HepG2 (cell line): Measurements from ENCODE around the gene ZNF282. TPM values are rescaled to one million over a fixed set of nuclear protein-coding genes. Genes with fewer than 3 reads are reported as not detected.

Source experiments
- ATAC-seq: fragments of 200-7000 bp; cut with Tn5 transposase; 3 replicates; pipeline ENCODE4 v1.9.1; 2020; ENCODE audit warnings: mild to moderate bottlenecking, moderate library complexity
- BruUV-seq: library from RNA; stranded (reverse); fragments of 400-500 nt; replicated peaks from 2 replicates; lab custom pipeline; 2021; lab: Mats Ljungman, UMichigan
- CTCF ChIA-PET: fragments of 300-600 bp; formaldehyde crosslinking; extraction: SDS; loops from one replicate; lab custom pipeline; 2021; ENCODE audit warnings: low total read pairs, inconsistent platforms, low intra/inter-chr PET ratio; lab: Yijun Ruan, JAX
- POLR2A ChIA-PET: fragments of 350-600 bp; sonication (Branson Sonifier 250); formaldehyde crosslinking; loops from one replicate; lab custom pipeline; 2020; ENCODE audit warnings: antibody characterized with exemption, inconsistent platforms; lab: Yijun Ruan, JAX
- DNase-seq: peaks from one replicate; pipeline ENCODE4 v3.0.0-alpha.2; 2015; ENCODE audit warnings: low spot score
- FAIRE-seq: peaks from 3 replicates; lab custom pipeline; 2011; peaks lifted over from hg19 to GRCh38; lab: Jason Lieb, UNC
- H2AFZ ChIP-seq: one replicate; pipeline ENCODE4 v1.6.1; 2011; ENCODE audit warnings: low read length, inconsistent platforms
- H3K27ac ChIP-seq: fragments of 300-600 bp; 3 replicates; pipeline ENCODE4 v1.8.0; 2011; ENCODE audit warnings: mixed run types, mild to moderate bottlenecking, mixed read lengths, low read length, inconsistent platforms; ENCODE audit not compliant: insufficient read depth; ENCODE audit errors: extremely low read length
- H3K27me3 ChIP-seq, 2 experiments: fragments of 200-600 bp in 1 of 2; 2 replicates in 1 of 2; 3 replicates in 1 of 2; pipeline versions ENCODE4 v1.6.0 to v1.8.0; 2011; ENCODE audit warnings: low read length in 2 of 2, mild to moderate bottlenecking in 2 of 2, moderate library complexity in 2 of 2, inconsistent platforms in 1 of 2; ENCODE audit not compliant: insufficient read depth in 2 of 2, control insufficient read depth in 1 of 2
- H3K36me3 ChIP-seq, 2 experiments: fragments of 200-600 bp in 1 of 2; replicated peaks in 1 of 2; 2 replicates in 1 of 2; 3 replicates in 1 of 2; pipeline versions ENCODE4 v1.5.1 to v1.8.0; 2011; ENCODE audit warnings: low read length in 2 of 2, inconsistent platforms in 1 of 2; ENCODE audit not compliant: insufficient read depth in 2 of 2, control insufficient read depth in 1 of 2
- H3K4me1 ChIP-seq: 2 replicates; pipeline ENCODE4 v1.5.1; 2012; ENCODE audit warnings: low read length, inconsistent platforms; ENCODE audit not compliant: insufficient read depth
- H3K4me2 ChIP-seq: 2 replicates; pipeline ENCODE4 v1.6.0; 2011; ENCODE audit warnings: low read depth, low read length, inconsistent platforms
- H3K4me3 ChIP-seq, 3 experiments: fragments of 200-600 bp in 1 of 3; sonication (generic), shearing (Covaris generic) in 1 of 3; replicated peaks in 1 of 3; 2 replicates each; pipeline ENCODE4 v1.5.1; 2011 to 2016; ENCODE audit warnings: low read length in 3 of 3, inconsistent platforms in 2 of 3, low read depth in 2 of 3, mild to moderate bottlenecking in 2 of 3, control low read depth in 1 of 3, mixed read lengths in 1 of 3; ENCODE audit not compliant: insufficient read depth in 1 of 3
- H3K79me2 ChIP-seq: one replicate; pipeline ENCODE4 v1.6.1; 2011; ENCODE audit warnings: low read length, inconsistent platforms; ENCODE audit not compliant: insufficient read depth
- H3K9ac ChIP-seq: 2 replicates; pipeline ENCODE4 v1.6.0; 2011; ENCODE audit warnings: mild to moderate bottlenecking, low read depth, low read length, inconsistent platforms; ENCODE audit not compliant: insufficient read depth
- H3K9me3 ChIP-seq: 2 replicates; pipeline ENCODE4 v1.5.1; 2012; ENCODE audit warnings: mild to moderate bottlenecking, low read length
- H4K20me1 ChIP-seq: 2 replicates; pipeline ENCODE4 v1.6.0; 2011; ENCODE audit warnings: inconsistent platforms, mild to moderate bottlenecking, low read length, moderate library complexity; ENCODE audit not compliant: insufficient read depth
- ATF7 ChIP-seq, 2 experiments: fragments of 450-650 bp in 1 of 2; sonication (generic) in 1 of 2; formaldehyde crosslinking in 1 of 2; IDR thresholded peaks; 2 replicates each; pipeline versions ENCODE4 v1.4.0 to v1.6.1; 2016 to 2020; ENCODE audit warnings: antibody characterized with exemption in 1 of 2, mild to moderate bottlenecking in 1 of 2, missing genetic modification reagents in 1 of 2
- ELK4 ChIP-seq: sonication (generic); formaldehyde crosslinking; IDR thresholded peaks from 2 replicates; pipeline ENCODE4 v1.9.0; 2021; ENCODE audit warnings: missing genetic modification reagents, borderline replicate concordance
- KMT2B ChIP-seq: IDR thresholded peaks from 2 replicates; pipeline ENCODE4 v1.6.1; 2016; ENCODE audit warnings: missing genetic modification reagents, missing compliant biosample characterization
- MED13 ChIP-seq: sonication (generic); formaldehyde crosslinking; IDR thresholded peaks from 2 replicates; pipeline ENCODE4 v1.5.0; 2020; ENCODE audit warnings: missing genetic modification reagents
- RBM22 ChIP-seq: fragments of 200-400 bp; formaldehyde crosslinking; optimal IDR thresholded peaks from 2 replicates; pipeline ENCODE3; 2017; ENCODE audit warnings: mild to moderate bottlenecking, low read length, moderate library complexity
- RELA ChIP-seq: sonication (generic); formaldehyde crosslinking; IDR thresholded peaks from 2 replicates; pipeline ENCODE4 v1.4.0; 2020; ENCODE audit warnings: missing genetic modification reagents
- TBX2 ChIP-seq: sonication (generic); formaldehyde crosslinking; IDR thresholded peaks from 2 replicates; pipeline ENCODE4 v1.5.0; 2020; ENCODE audit warnings: missing genetic modification reagents, mild to moderate bottlenecking, borderline replicate concordance
- TERF1 ChIP-seq: sonication (generic); formaldehyde crosslinking; IDR thresholded peaks from 2 replicates; pipeline ENCODE4 v1.8.0; 2022; ENCODE audit warnings: mild to moderate bottlenecking, missing genetic modification reagents, moderate library complexity
- ZNF609 ChIP-seq: sonication (generic); formaldehyde crosslinking; IDR thresholded peaks from 2 replicates; pipeline ENCODE4 v1.4.0; 2020; ENCODE audit warnings: mild to moderate bottlenecking, missing genetic modification reagents, borderline replicate concordance
- WGBS: methylation state at CpG from one replicate; pipeline ENCODE4 v1.1.6; 2017; ENCODE audit warnings: low lambda C conversion rate; 5-methylcytosine and 5-hydroxymethylcytosine counted together
- in situ Hi-C: cut with HindIII; loops from 2 replicates; pipeline ENCODE4 v1.10.0; 2017; ENCODE audit warnings: low pct_unique_long_range_greater_than_20kb; ENCODE audit not compliant: extremely low pct_ligation_motif_present
- intact Hi-C: fragments of 100-400 bp; cut with micrococcal nuclease; formaldehyde crosslinking; loops from one replicate; pipeline ENCODE4 v1.10.0; 2022; ENCODE audit not compliant: unreplicated experiment
- polyA plus RNA-seq, 8 experiments: library from polyadenylated mRNA; depleted of rRNA in 3 of 8; stranded (reverse) in 7 of 8; unstranded in 1 of 8; fragments of >200 nt; fragmentation: Illumina TruSeq in 4 of 8; extraction: Trizol in 4 of 8; gene quantifications; 2 replicates each; pipeline versions ENCODE4 v1.2.1 to v1.2.3, GENCODE V29; 2011 to 2016; ENCODE audit warnings: low read depth in 4 of 8, missing spikeins in 1 of 8, mixed read lengths in 1 of 8; ENCODE audit not compliant: insufficient read depth in 1 of 8
- total RNA-seq, 5 experiments: library from RNA; depleted of rRNA; stranded (reverse); fragments of >200 nt; fragmentation: Illumina TruSeq; extraction: Trizol; gene quantifications; 2 replicates each; pipeline ENCODE4 v1.2.3, GENCODE V29; 2016; ENCODE audit warnings: low read depth in 1 of 5

ZNF282 gene
- total and polyA plus RNA-seq, 2 of the 13 experiments (the other 11 are each of a cell fraction or from before 2014, with no cell fraction given): 9.1 to 20.9 TPM

- ATAC-seq: no peak
- H3K36me3 ChIP-seq: peaks cover 18 to 25% of the 10 kb centered on the region in 2 experiments; a peak in 4 of 5 replicates
- H2AFZ ChIP-seq: no peak overlapping the region
- H3K4me2 ChIP-seq: no peak overlapping the region
- BruUV-seq: no TSS peak
- no peak for DNase-seq
- H3K9me3 ChIP-seq: no peaks in the 10 kb centered on the region
- no peak overlapping the region for H3K9ac ChIP-seq
- 96% methylated on average over 2 of the region's 2 CpGs for WGBS
- CTCF ChIA-PET: no interaction called here
- TF ChIP-seq KMT2B (CRISPR knock-in tag): no peak
- TF ChIP-seq MED13 (CRISPR knock-in tag): no peak
- TF ChIP-seq RELA (CRISPR knock-in tag): no peak
- TF ChIP-seq TBX2 (CRISPR knock-in tag): no peak
- H3K4me1 ChIP-seq: peaks cover 9% of the 10 kb centered on the region; the same call in 1 of the 2 replicates
- no peak for FAIRE-seq
- no peak overlapping the region for H3K4me3 ChIP-seq
- H4K20me1 ChIP-seq: no peaks in the 10 kb centered on the region
- no peaks in the 10 kb centered on the region for H3K27me3 ChIP-seq
- no peak overlapping the region for H3K27ac ChIP-seq
- intact Hi-C loops (no loop called here), in situ Hi-C loops (no loop called here)
- POLR2A ChIA-PET: no interaction called here
- H3K79me2 ChIP-seq: no peaks in the 10 kb centered on the region
Measured at GRCh38 chr7:149257146-149257545, 61.8 kb downstream of the ZNF282 start.

- ChIA-PET CTCF (interaction anchor here (0.7 to 1.9 kb wide), 2 partner anchors 24 to 161 kb away, joined by 3 to 8 read pairs; no protein-coding TSS in a partner anchor), POLR2A (interaction anchor here (0.9 to 1.8 kb wide), 8 partner anchors 10 to 363 kb away, joined by 3 to 16 read pairs (median 4); partner anchors contain the start of genes ZNF282, ZNF398 and ZNF777)
- BruUV-seq: TSS peak; percentile 87
- Histone ChIP-seq H3K4me3 (peak overlapping the region; percentile 58 to 73 (median 69); a peak in 5 of 6 replicates), H2AFZ (no peak overlapping the region), H3K9ac (peak overlapping the region; percentile 86), H3K4me1 (peaks cover 17% of the 10 kb centered on the region), H3K9me3 (no peaks in the 10 kb centered on the region), H3K4me2 (peak overlapping the region; percentile 96), H3K79me2 (no peaks in the 10 kb centered on the region), H4K20me1 (no peaks in the 10 kb centered on the region), H3K36me3 (peaks cover 2% of the 10 kb centered on the region in 2 experiments; a peak in 2 of 5 replicates), H3K27me3 (no peaks in the 10 kb centered on the region), H3K27ac (no peak overlapping the region)
- ATAC-seq: peak; percentile 25
- intact Hi-C loops (no loop called here), in situ Hi-C loops (no loop called here)
- no peak for DNase-seq
- FAIRE-seq: peak; percentile 18
- 6% methylated on average over 16 of the region's 16 CpGs for WGBS
- TF ChIP-seq TERF1 (CRISPR knock-in tag): no peak
- TF ChIP-seq RBM22: no peak
- TF ChIP-seq ZNF609: no peak
- 0 out of 2 replicates have a peak, but pooled peaks have one; percentile 42 for TF ChIP-seq ELK4
- TF ChIP-seq ATF7 (IDR thresholded peaks at IDR 0.05): no peak
- TF ChIP-seq ATF7 (CRISPR knock-in tag; IDR thresholded peaks at IDR 0.05): no peak
Measured at GRCh38 chr7:149261316-149261828, 66.0 kb downstream of the ZNF282 start.
